KBM-7 (cell line): ENCODE data around the gene BPIFB6.
"Not testable (repeated sequence)": the region's sequence is repeated elsewhere in the genome, so short reads cannot be mapped to it uniquely, and the experiment has no call there.

Source experiments
- DNase-seq: peaks from one replicate; pipeline ENCODE4 v3.0.0-alpha.2; 2015
- in situ Hi-C: fragments of 300-500 bp; cut with MboI; formaldehyde crosslinking; loops from 2 replicates; pipeline ENCODE4 v1.14.3; 2020; ENCODE audit warnings: low sequenced_read_pairs, low pct_unique_long_range_greater_than_20kb, mixed read lengths

Gene BPIFB6

GRCh38 chr20:33025318-33025876, 6.1 kb upstream of the BPIFB6 start:
- no peak for DNase-seq
- in situ Hi-C loops: no loop called here

- in situ Hi-C loops: no loop called here
- no peak for DNase-seq
Measured at GRCh38 chr20:33026072-33026778, 5.2 kb upstream of the BPIFB6 start.

GRCh38 chr20:33026779-33027759, 4.4 kb upstream of the BPIFB6 start:
- no peak for DNase-seq
- in situ Hi-C loops: no loop called here

GRCh38 chr20:33027769-33028751, 3.4 kb upstream of the BPIFB6 start:
- DNase-seq: no peak
- in situ Hi-C loops: no loop called here

DNA sequence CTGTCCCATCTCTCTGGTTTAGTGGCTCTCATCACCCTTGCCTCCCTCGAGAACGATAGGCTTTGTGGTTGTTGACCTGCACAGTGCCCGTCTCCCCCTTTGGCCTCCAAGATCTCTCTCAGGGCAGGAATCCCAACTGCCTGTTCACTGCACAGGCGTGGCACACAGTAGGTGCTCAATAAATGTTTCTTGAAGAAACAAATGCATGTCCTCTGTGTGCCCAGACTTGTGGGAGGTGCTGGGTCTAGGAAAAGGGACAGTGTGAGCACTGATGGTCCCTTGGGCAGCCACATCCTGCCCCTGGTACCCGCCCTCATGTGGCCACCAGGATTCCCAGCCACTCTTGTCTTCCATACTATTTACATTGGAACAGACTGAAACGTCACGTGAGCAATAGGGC, 2.6 kb upstream of the BPIFB6 start:
- DNase-seq: no peak
- in situ Hi-C loops: no loop called here

DNA sequence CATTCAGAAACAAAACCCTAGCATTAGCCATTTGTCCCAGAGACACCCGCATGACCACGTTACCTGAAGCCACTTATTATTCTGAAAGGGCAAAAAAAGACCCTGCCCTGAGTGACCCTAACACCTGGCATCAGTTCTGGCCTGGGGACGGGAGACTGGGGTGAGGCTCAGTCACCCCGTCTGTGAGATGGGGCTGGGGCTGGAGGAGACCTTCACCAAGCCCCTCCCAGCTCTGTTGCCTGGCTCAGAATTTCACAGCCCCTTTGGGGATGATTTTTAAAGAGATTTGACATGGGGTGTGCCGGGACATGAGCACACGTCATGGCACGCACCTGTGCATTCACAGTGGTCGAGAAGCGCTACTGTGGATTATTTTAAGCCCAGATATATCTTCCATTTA, 1.4 kb upstream of the BPIFB6 start:
- in situ Hi-C loops: no loop called here
- no peak for DNase-seq

DNA sequence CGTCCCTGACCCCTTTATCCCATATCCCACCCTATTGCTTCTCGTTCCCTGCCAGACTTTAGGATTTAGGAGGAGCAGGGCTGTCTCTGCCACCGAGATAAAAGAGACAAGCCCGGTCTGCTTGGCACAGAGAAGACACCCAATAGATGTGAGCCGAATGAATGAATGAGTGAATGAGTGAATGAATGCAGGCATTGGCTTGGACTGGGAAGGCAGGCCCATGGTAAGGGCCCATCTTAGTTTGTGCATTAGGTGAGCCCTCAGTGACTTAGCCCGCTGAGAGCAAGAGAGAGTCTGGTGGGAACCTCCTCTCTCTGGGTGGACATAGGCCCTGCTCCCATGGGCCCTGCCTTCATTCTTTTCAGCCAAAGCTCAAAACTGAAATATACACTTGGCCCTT, 879 bp upstream of the BPIFB6 start:
- in situ Hi-C loops: no loop called here
- DNase-seq: no peak

DNA sequence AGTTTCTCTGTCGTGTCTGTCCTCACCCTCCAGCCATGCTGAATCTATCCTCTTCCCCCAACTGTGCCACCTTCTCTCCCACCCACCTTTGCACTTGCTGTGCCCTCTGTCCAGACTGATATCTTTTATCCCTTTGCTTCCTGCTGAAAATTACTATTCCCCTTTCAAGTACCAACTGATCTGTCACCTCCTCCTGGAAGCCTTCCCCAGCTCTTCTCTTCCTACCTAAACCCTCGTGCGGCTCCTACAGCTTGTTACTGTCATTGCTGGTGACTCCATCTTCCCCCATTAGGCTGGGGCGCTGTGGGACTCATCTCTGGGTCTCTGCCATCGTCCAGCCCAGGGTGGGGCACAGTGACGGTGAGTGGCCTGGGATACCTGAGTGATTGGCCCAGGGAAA, 1.1 kb downstream of the BPIFB6 start:
- in situ Hi-C loops: no loop called here

GRCh38 chr20:33033381-33033780, 1.9 kb downstream of the BPIFB6 start:
- in situ Hi-C loops: no loop called here
- DNase-seq: no peak

More for the DNA sequence above, 1.1 kb downstream of the BPIFB6 start:
- DNase-seq: no peak

DNA sequence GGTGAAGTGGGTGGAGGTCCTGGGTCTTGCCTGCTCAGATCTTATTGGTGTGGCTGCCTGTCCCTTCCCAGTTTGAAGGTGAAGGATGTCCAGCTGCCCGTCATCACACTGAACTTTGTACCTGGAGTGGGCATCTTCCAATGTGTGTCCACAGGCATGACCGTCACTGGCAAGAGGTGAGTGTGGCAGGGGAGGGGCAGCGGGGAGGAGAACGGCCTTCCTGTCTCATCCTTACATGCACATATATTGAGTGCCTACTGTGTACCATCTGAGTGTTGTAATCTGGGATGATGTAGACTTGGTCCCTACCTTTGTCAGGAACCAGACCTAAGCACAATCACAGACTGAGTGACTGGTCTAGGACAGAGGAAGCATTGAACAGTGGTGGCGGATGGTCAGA, 2.7 kb downstream of the BPIFB6 start:
- in situ Hi-C loops: no loop called here

DNA sequence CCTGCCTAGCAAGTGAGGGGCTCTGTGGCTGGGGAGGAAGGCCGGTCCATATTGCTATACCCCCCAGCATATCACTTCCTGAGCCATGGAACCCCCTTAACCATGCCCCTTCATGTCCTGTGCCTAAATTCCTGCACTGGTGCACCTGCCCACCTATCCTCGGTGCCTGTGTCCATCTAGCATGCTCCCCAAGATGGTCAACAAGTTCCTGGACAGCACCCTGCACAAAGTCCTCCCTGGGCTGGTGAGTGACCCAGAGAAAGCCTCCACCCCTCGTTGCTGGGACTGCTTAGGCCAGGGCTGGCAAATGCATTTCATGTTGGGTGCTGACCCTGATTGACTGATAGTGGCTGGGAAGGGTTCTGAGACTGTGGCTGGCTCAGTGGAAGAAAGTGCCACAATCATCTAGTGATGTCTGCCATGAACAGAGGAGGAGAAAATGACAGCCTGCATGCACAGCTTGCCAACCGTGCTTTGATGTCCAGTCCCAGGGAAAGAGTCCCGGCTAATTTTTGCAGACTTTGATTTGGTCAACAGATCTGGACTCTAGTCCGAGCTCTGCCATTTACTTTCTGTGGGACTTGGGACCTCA, 3.5 kb downstream of the BPIFB6 start:
- DNase-seq: no peak
- in situ Hi-C loops: no loop called here

More for the DNA sequence above, 2.7 kb downstream of the BPIFB6 start:
- no peak for DNase-seq

DNA sequence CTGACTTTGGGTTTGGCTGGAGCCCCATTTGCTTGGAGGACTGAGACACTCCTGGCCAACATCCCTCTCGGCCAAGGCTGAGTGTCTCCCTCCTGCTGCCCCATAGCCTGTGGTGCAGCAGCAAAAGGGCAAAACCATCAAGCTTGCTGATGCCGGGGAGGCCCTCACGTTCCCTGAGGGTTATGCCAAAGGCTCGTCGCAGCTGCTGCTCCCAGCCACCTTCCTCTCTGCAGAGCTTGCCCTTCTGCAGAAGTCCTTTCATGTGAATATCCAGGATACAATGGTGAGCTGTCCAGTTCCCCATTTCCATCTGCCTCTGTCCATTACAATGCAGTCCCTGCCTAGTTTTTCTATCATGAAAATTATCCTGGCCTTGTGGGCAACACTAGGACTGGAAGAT, 6.0 kb downstream of the BPIFB6 start:
- no peak for DNase-seq
- in situ Hi-C loops: no loop called here

DNA sequence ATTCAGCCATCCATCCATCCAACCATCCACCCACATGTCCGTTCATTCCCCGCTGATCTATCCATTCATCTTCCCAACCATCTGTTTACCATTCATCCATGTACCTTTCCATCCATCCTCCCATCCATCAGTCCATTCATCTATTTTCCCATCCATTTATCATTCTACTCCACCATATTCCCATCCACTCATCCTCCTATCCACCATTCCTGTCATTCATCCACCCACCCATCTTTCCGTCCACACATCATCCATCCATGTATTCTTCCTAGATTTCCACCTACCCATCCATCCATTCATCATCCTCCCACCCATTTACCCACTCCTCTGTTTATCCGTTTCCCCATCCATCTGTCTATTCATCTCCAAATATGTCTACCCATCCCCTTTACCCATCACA, 6.8 kb downstream of the BPIFB6 start:
- DNase-seq: no peak
- in situ Hi-C loops: no loop called here

- DNase-seq: no peak
- in situ Hi-C loops: no loop called here
Measured at GRCh38 chr20:33042430-33042829, 11.0 kb downstream of the BPIFB6 start.

GRCh38 chr20:33042983-33043730, 11.7 kb downstream of the BPIFB6 start:
- no peak for DNase-seq
- in situ Hi-C loops: no loop called here

GRCh38 chr20:33043731-33044181, 12.3 kb downstream of the BPIFB6 start:
- in situ Hi-C loops: no loop called here
- no peak for DNase-seq

DNA sequence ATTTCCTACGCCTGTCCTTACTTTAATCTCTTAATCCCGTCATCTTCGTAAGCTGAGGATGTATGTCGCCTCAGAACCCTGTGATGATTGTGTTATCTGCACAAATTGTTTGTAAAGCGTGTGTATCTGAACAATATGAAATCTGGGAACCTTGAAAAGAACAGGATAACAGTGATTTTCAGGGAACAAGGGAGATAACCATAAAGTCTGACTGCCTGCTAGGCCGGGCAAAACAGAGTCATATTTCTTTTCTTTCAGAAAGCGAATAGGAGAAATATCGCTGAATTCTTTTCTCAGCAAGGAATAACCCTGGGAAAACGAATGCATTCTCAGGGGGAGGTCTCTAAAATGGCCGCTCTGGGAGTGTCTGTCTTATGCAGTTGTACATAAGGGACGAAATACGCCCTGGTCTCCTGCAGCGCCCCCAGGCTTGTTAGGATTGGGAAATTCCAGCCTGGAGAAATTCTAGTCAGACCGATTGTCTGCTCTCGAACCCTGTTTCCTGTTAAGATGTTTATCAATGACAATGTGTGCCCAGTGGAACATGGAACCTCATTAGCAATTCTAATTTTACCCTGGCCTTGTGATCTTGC, 13.8 kb downstream of the BPIFB6 start:
- DNase-seq, in situ Hi-C loops: not testable (repeated sequence)
